Endothelial cell of umbilical vein (primary cell): ENCODE measurements around the gene LRRC7.

Experiments
- CTCF ChIP-seq, 2 donors: IDR thresholded peaks; 1 replicate in 1 of 2; 2 replicates in 1 of 2; pipeline ENCODE4 v1.5.1; 2011; ENCODE audit warnings: low read length in 2 of 2, mild to moderate bottlenecking in 2 of 2, moderate library complexity in 2 of 2, control low read depth in 1 of 2, inconsistent platforms in 1 of 2, low read depth in 1 of 2; ENCODE audit not compliant: insufficient read depth in 1 of 2; ENCODE audit errors: extremely low read depth in 1 of 2
- EZH2 ChIP-seq: IDR thresholded peaks from 2 replicates; pipeline ENCODE4 v1.6.1; 2012; ENCODE audit warnings: borderline replicate concordance, low read depth, mild to moderate bottlenecking, moderate library complexity, low read length, inconsistent platforms; ENCODE audit not compliant: severe bottlenecking
- FOS ChIP-seq: IDR thresholded peaks from 2 replicates; pipeline ENCODE4 v1.6.1; 2011; ENCODE audit warnings: mild to moderate bottlenecking, low read length, moderate library complexity, borderline replicate concordance; ENCODE audit not compliant: insufficient read depth
- JUN ChIP-seq: IDR thresholded peaks from 2 replicates; pipeline ENCODE4 v1.6.1; 2011; ENCODE audit warnings: borderline replicate concordance, low read depth; ENCODE audit not compliant: insufficient read length, insufficient read depth
- MAX ChIP-seq: IDR thresholded peaks from 2 replicates; pipeline ENCODE4 v1.6.1; 2011; ENCODE audit not compliant: insufficient read depth, insufficient read length
- MYC ChIP-seq: IDR thresholded peaks from one replicate; pipeline ENCODE4 v1.6.1; 2011; ENCODE audit warnings: mild to moderate bottlenecking, low read depth, low read length
- POLR2A ChIP-seq: IDR thresholded peaks from 2 replicates; pipeline ENCODE4 v1.6.1; 2012; ENCODE audit warnings: low read depth, mild to moderate bottlenecking, control low read depth, low read length
- POLR2AphosphoS5 ChIP-seq: IDR thresholded peaks from 2 replicates; pipeline ENCODE4 v1.6.1; 2012; ENCODE audit warnings: low read depth, mild to moderate bottlenecking, control low read depth, low read length, moderate library complexity; ENCODE audit not compliant: insufficient read depth

GRCh38 chr1:70034403-70034802, 466.7 kb downstream of the LRRC7 start:
- TF ChIP-seq CTCF (IDR thresholded peaks at IDR 0.05; ENCODE audit: extremely low read depth in 1 of 2, insufficient read depth in 1 of 2, low read depth in 1 of 2, low read length in 2 of 2) (peak; percentile 26 to 29), POLR2A (no peak), POLR2AphosphoS5 (no peak), JUN (no peak), EZH2 (no peak), FOS (no peak), MYC (no peak), MAX (no peak)
